CD4-positive, alpha-beta T cell treated with Interleukin-4 for 1 hour (primary cell): ENCODE data around the gene DPPA2.

Experiments used
- DNase-seq, 2 donors: peaks; one replicate each; pipeline ENCODE4 v3.0.0-alpha.2; 2020 to 2022

The DPPA2 gene

DNA sequence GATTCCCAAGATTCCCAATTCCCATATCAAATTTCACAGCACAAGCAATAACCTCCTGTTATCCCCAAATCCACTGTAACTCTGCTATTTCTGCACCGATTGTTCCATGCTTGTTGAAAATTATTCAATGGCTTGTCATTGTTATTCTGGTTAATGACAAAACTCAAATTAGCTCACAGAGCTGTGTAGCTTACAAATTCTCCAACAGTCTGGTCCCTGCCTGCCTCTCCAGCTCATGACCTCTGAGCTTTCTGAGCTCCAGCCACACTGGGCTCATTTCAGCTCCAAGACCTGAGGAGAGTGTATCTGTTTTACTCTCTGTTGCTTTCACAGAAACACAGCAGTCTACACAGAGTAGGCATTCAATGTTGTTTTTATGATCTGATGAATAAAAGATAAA, 3.3 kb downstream of the DPPA2 start:
- no peak for DNase-seq

DNA sequence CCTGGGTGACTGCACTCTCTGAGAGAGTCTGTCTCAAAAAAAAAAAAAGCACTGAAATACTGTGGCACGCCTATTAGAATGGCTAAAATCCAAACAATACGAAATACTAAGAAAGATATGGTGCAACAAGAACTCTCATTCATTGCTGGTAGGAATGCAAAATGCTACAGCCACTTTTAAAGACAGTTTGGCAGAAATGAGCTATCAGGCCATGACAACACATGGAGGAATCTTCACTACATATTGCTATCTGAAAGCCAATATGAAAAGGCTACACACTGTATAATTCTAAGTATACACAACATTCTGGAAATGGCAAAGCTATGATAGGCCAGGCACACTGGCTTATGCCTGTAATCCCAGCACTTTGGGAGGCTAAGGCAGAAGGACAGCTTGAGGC, 18.8 kb downstream of the DPPA2 start:
- no peak for DNase-seq

GRCh38 chr3:109284071-109284470, 32.2 kb downstream of the DPPA2 start:
- DNase-seq, result no peak

- no peak for DNase-seq
Observed at GRCh38 chr3:109278546-109278945, 37.8 kb downstream of the DPPA2 start.

GRCh38 chr3:109278141-109278540, 38.2 kb downstream of the DPPA2 start:
- no peak for DNase-seq

DNA sequence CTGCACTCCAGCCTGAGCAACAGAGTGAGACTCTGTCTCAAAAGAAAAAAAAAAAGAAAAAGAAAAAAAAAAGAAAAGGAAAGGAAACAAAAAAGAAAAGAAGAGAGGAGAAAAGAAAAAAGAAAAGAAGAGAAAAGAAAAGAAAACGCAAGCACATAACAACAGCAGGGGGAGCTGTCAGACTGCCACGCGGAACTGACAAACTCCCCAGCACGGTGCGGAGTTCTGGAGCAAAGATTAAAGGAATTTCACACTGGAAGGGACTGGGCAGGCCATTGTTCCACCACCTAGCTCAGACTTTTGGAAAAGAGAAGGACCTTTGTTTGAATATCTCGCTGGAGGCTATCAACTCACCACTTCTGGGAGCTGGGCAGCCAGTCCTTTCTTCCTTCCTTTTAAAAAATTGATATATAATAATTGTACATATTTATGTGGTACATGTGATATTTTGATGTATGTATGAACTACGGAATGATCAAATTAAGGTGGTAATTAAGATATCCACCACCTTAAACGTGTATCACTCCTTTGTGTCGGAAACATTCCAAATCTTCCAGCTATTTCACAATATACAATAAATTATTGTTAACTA, 40.5 kb downstream of the DPPA2 start:
- DNase-seq, result no peak

DNA sequence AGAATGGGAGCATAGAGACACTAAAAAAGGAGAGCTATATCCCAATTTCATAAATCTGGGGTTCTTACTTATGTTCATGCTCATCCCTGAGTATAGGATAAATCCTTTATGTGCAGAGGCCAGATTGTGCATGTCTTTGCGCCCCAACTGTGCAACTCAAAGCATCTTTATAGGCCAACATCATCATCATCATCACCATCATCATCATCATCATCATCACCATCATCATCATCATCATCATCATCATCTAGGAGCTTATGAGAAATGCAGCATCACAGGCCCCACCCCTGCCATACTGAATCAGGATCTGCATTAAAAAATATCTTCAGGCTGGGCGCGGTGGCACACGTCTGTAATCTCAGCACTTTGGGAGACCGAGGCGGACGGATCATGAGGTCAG, 45.5 kb downstream of the DPPA2 start:
- DNase-seq, result no peak

- no peak for DNase-seq
Observed at GRCh38 chr3:109269577-109270275, 46.6 kb downstream of the DPPA2 start.

DNA sequence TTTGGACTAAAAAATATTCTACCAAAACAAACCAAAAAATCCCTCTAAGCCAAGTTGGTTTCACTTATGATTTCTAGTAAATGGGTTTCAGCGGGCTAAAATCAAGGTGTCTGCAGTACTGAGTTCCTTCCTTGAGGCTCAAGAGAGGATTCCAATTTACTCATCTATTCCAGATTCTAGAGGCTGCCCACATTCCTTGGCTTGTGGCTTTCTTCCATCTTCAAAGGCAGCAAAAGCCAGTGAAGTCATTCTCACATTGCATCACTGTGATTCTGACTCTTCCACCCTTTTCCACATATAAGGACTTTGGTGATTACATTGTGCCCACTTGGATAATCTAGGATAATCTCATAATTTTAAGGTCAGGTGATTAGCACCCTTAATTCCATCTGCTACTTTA, 48.1 kb downstream of the DPPA2 start:
- no peak for DNase-seq

GRCh38 chr3:109265295-109265694, 51.0 kb downstream of the DPPA2 start:
- DNase-seq, result no peak

DNA sequence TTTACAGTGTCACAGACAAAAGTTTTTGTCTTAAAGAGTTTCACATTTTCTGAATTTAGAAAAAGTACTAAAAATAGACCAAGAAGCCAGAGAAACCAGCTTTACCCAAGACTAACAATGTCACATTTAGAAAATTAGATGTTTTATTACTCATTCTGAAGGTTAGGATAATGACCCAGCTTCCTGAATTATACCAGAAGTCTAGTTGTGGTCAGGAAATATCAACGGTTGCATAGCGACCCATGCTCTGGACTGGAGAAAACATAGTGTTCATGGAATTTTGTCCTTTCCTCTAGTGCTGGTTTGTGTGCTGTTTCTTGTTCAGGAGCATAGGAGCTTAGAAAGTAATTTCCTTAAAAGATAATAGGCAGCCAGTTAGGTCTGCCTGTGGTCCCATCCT, 59.0 kb downstream of the DPPA2 start:
- DNase-seq, result no peak

GRCh38 chr3:109254770-109255169, 61.5 kb downstream of the DPPA2 start:
- no peak for DNase-seq

- no peak for DNase-seq
Observed at GRCh38 chr3:109252641-109253040, 63.7 kb downstream of the DPPA2 start.
